Keratinocyte (primary cell): Measurements from ENCODE around the gene DENND5B. TPM values are rescaled to one million over a fixed set of nuclear protein-coding genes. Genes with fewer than 3 reads are reported as not detected.
A peak's percentile ranks its signal among the peaks of the same experiment; 100 is the strongest.

Experiments
- DNase-seq: peaks from one replicate; pipeline ENCODE4 v3.0.0-alpha.2; 2011; ENCODE audit warnings: low read depth, missing footprints, low spot score
- FAIRE-seq: peaks from 2 replicates; lab custom pipeline; 2011; peaks lifted over from hg19 to GRCh38; lab: Jason Lieb, UNC
- H2AFZ ChIP-seq: 2 replicates; pipeline ENCODE4 v1.6.0; 2012; ENCODE audit warnings: low read length, control low read depth, inconsistent platforms; ENCODE audit not compliant: control insufficient read depth
- H3K27ac ChIP-seq: 2 replicates; pipeline ENCODE4 v1.5.1; 2011; ENCODE audit warnings: low read length; ENCODE audit not compliant: control insufficient read depth, insufficient read depth
- H3K27me3 ChIP-seq: 3 replicates; pipeline ENCODE4 v1.6.0; 2011; ENCODE audit warnings: low read length; ENCODE audit not compliant: control insufficient read depth, insufficient read depth; ENCODE audit errors: extremely low read depth
- H3K36me3 ChIP-seq, 2 experiments: 2 replicates in 1 of 2; 3 replicates in 1 of 2; pipeline ENCODE4 v1.5.1; 2011; ENCODE audit warnings: low read length in 2 of 2, mild to moderate bottlenecking in 1 of 2; ENCODE audit not compliant: control insufficient read depth in 2 of 2, insufficient read depth in 2 of 2; ENCODE audit errors: extremely low read depth in 1 of 2
- H3K4me1 ChIP-seq: 3 replicates; pipeline ENCODE4 v1.5.1; 2011; ENCODE audit warnings: low read length; ENCODE audit not compliant: control insufficient read depth, insufficient read depth; ENCODE audit errors: extremely low read depth
- H3K4me2 ChIP-seq: 3 replicates; pipeline ENCODE4 v1.6.0; 2011; ENCODE audit warnings: low read depth, low read length; ENCODE audit not compliant: control insufficient read depth, insufficient read depth; ENCODE audit errors: extremely low read depth
- H3K4me3 ChIP-seq, 3 experiments: fragments of 200-600 bp in 1 of 3; sonication (generic) in 1 of 3; 2 replicates in 2 of 3; 3 replicates in 1 of 3; pipeline ENCODE4 v1.5.1; 2011 to 2016; ENCODE audit warnings: low read length in 3 of 3, mild to moderate bottlenecking in 3 of 3, control low read depth in 2 of 3, inconsistent platforms in 1 of 3, low read depth in 1 of 3, mixed read lengths in 1 of 3, mixed run types in 1 of 3, moderate library complexity in 1 of 3; ENCODE audit not compliant: control insufficient read depth in 2 of 3, insufficient read depth in 2 of 3; ENCODE audit errors: extremely low read depth in 1 of 3
- H3K79me2 ChIP-seq: 2 replicates; pipeline ENCODE4 v1.6.0; 2012; ENCODE audit warnings: low read length; ENCODE audit not compliant: control insufficient read depth, insufficient read depth
- H3K9ac ChIP-seq: 3 replicates; pipeline ENCODE4 v1.6.0; 2011; ENCODE audit warnings: low read length; ENCODE audit not compliant: control insufficient read depth, insufficient read depth; ENCODE audit errors: extremely low read depth
- H3K9me1 ChIP-seq: 3 replicates; pipeline ENCODE4 v1.6.0; 2011; ENCODE audit warnings: low read length; ENCODE audit not compliant: control insufficient read depth, insufficient read depth; ENCODE audit errors: extremely low read depth
- H3K9me3 ChIP-seq: 2 replicates; pipeline ENCODE4 v1.5.1; 2012; ENCODE audit warnings: low read depth, low read length; ENCODE audit not compliant: control insufficient read depth
- H4K20me1 ChIP-seq: 3 replicates; pipeline ENCODE4 v1.6.0; 2011; ENCODE audit warnings: low read length; ENCODE audit not compliant: control insufficient read depth, insufficient read depth; ENCODE audit errors: extremely low read depth
- EZH2 ChIP-seq: IDR thresholded peaks from one replicate; pipeline ENCODE4 v1.6.1; 2012; ENCODE audit warnings: inconsistent platforms, mild to moderate bottlenecking, low read length, moderate library complexity
- dilution Hi-C: fragments of 300-500 bp; cut with MboI; formaldehyde crosslinking; loops from one replicate; pipeline ENCODE4 v1.7.0; 2020; ENCODE audit warnings: low sequenced_read_pairs; ENCODE audit not compliant: extremely low pct_ligation_motif_present
- polyA plus RNA-seq, 5 experiments: library from polyadenylated mRNA; depleted of rRNA in 3 of 5; stranded (reverse) in 3 of 5; stranded (forward) in 1 of 5; unstranded in 1 of 5; fragments of >200 nt; gene quantifications; 1 replicate in 1 of 5; 2 replicates in 3 of 5; 3 replicates in 1 of 5; pipeline versions ENCODE4 v1.2.1 to v1.2.3, GENCODE V29; 2011 to 2012; ENCODE audit warnings: missing spikeins in 2 of 5, low read depth in 1 of 5, low replicate concordance in 1 of 5
- TF ChIP-seq, protein P1 (sequence below), 3 experiments: IDR thresholded peaks in 1 of 3; conservative IDR thresholded peaks in 1 of 3; optimal IDR thresholded peaks in 1 of 3; 2 replicates in 2 of 3; 3 replicates in 1 of 3; pipeline versions ENCODE3 to v1.5.1; 2011; ENCODE audit warnings: low read length in 3 of 3, mild to moderate bottlenecking in 3 of 3, moderate library complexity in 2 of 3, control low read depth in 1 of 3, inconsistent platforms in 1 of 3; ENCODE audit not compliant: insufficient read depth in 2 of 3; ENCODE audit errors: extremely low read depth in 1 of 3

Gene DENND5B
- polyA plus RNA-seq, 1 donor (not counting 4 experiments of a cell fraction or from before 2014, with no cell fraction given), result 4.7 TPM

DNA sequence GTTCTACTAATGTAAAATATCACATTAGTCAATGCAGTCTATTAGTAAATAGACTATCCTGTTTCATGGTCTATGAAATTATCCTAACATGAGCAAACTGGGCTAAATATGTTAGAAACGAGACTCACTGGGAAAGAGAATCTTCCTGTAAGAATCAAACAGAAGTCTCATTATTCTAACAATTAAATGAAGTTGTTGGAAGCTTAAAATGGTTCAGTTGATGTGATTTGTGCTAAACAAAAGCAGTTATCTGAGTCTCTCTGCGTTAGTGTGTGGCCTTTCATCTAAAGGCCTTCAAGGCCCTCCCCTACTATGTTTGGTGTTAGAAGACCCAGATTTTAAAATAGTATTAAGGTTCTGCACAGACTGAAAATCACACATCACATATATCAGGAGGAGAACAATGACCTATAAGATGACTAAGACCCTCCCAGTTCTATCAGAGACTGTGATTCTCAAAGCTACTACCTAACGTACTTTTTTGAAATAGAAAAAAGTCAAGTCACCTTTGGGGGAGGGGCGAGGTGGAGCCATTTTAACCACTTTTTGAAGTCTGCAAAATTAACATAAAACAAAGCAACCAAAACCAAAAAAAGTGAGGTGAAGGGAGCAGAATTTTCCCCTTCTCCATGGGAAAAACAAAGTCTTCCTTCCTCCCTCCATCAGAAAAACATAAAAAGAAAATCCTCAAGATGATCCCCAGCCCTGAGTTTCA lies 82.3 kb downstream of the DENND5B start:
- H3K9ac ChIP-seq, result no peak overlapping the region
- H4K20me1 ChIP-seq, result no peaks in the 10 kb centered on the region
- TF ChIP-seq, protein P1, sequence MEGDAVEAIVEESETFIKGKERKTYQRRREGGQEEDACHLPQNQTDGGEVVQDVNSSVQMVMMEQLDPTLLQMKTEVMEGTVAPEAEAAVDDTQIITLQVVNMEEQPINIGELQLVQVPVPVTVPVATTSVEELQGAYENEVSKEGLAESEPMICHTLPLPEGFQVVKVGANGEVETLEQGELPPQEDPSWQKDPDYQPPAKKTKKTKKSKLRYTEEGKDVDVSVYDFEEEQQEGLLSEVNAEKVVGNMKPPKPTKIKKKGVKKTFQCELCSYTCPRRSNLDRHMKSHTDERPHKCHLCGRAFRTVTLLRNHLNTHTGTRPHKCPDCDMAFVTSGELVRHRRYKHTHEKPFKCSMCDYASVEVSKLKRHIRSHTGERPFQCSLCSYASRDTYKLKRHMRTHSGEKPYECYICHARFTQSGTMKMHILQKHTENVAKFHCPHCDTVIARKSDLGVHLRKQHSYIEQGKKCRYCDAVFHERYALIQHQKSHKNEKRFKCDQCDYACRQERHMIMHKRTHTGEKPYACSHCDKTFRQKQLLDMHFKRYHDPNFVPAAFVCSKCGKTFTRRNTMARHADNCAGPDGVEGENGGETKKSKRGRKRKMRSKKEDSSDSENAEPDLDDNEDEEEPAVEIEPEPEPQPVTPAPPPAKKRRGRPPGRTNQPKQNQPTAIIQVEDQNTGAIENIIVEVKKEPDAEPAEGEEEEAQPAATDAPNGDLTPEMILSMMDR (optimal IDR thresholded peaks at IDR 0.05 in 1 of 3, IDR thresholded peaks at IDR 0.05 in 1 of 3, conservative IDR thresholded peaks at IDR 0.05 in 1 of 3; ENCODE audit: extremely low read depth in 1 of 3, insufficient read depth in 2 of 3, low read length in 3 of 3), result no peak
- no peak for TF ChIP-seq EZH2
- dilution Hi-C loops, result no loop called here
- no peaks in the 10 kb centered on the region for H3K27me3 ChIP-seq
- no peak for DNase-seq
- peaks cover 26% of the 10 kb centered on the region for H3K4me1 ChIP-seq
- H3K27ac ChIP-seq, result peak overlapping the region; percentile 26
- no peak overlapping the region for H3K4me3 ChIP-seq
- H3K9me1 ChIP-seq, result no peaks in the 10 kb centered on the region
- no peaks in the 10 kb centered on the region for H3K79me2 ChIP-seq
- H3K36me3 ChIP-seq, result no peaks in the 10 kb centered on the region
- no peak overlapping the region for H2AFZ ChIP-seq
- no peaks in the 10 kb centered on the region for H3K9me3 ChIP-seq
- no peak overlapping the region for H3K4me2 ChIP-seq
- FAIRE-seq, result no peak

DNA sequence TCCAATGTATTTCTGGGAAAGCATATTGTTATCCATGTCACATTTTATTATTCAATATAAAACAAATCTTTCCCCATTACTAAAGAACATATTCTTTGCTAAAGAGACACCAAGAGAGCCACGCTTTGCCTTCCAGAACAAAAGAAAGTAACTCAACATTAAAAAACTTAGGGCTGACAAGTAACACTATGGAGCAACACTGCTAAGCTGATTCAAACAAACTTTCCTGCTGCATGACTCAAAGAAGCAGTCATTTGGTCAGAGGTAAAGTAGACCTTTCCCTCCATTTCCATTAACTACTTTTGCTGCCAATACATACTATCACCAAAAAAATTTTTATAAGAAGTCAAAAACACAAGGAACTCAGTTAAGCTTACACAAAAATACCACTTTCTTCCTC lies 83.0 kb downstream of the DENND5B start:
- peaks cover 27% of the 10 kb centered on the region for H3K4me1 ChIP-seq
- H3K9ac ChIP-seq, result no peak overlapping the region
- DNase-seq (no peak), FAIRE-seq (peak; percentile 58)
- H3K4me3 ChIP-seq, result no peak overlapping the region
- no peak overlapping the region for H3K4me2 ChIP-seq
- no peaks in the 10 kb centered on the region for H4K20me1 ChIP-seq
- H3K27ac ChIP-seq, result peak overlapping the region; percentile 26
- H3K27me3 ChIP-seq, result no peaks in the 10 kb centered on the region
- dilution Hi-C loops, result no loop called here
- H3K9me1 ChIP-seq, result no peaks in the 10 kb centered on the region
- H3K9me3 ChIP-seq, result no peaks in the 10 kb centered on the region
- H3K36me3 ChIP-seq, result no peaks in the 10 kb centered on the region
- TF ChIP-seq EZH2, result no peak
- TF ChIP-seq, protein P1 (optimal IDR thresholded peaks at IDR 0.05 in 1 of 3, IDR thresholded peaks at IDR 0.05 in 1 of 3, conservative IDR thresholded peaks at IDR 0.05 in 1 of 3; ENCODE audit: extremely low read depth in 1 of 3, insufficient read depth in 2 of 3, low read length in 3 of 3), result no peak
- no peaks in the 10 kb centered on the region for H3K79me2 ChIP-seq
- H2AFZ ChIP-seq, result no peak overlapping the region
